ENCODE data around the gene PPARG. TPM values are rescaled to one million over a fixed set of nuclear protein-coding genes. Genes with fewer than 3 reads are reported as not detected.

The PPARG gene
- total and polyA plus RNA-seq, 2 of the 13 experiments (the other 11 are each of a cell fraction or from before 2014, with no cell fraction given), result 13.9 to 58.3 TPM

GRCh38 chr3:12339701-12340480 lies 51.0 kb downstream of the PPARG start:
- no peak for FAIRE-seq
- Histone ChIP-seq H3K4me3 (replicated peaks in 1 of 3; ENCODE audit: insufficient read depth in 1 of 3, low read depth in 2 of 3, low read length in 3 of 3) (no peak overlapping the region), H3K27ac (ENCODE audit: extremely low read length, insufficient read depth, low read length) (no peak overlapping the region), H4K20me1 (ENCODE audit: insufficient read depth, low read length) (no peaks in the 10 kb centered on the region), H3K9me3 (ENCODE audit: low read length) (no peaks in the 10 kb centered on the region), H3K79me2 (ENCODE audit: insufficient read depth, low read length) (peaks cover 3% of the 10 kb centered on the region), H3K36me3 (replicated peaks in 1 of 2; ENCODE audit: control insufficient read depth in 1 of 2, insufficient read depth in 2 of 2, low read length in 2 of 2) (no peaks in the 10 kb centered on the region; a peak in 1 of 5 replicates), H3K9ac (ENCODE audit: insufficient read depth, low read depth, low read length) (no peak overlapping the region), H3K27me3 (ENCODE audit: control insufficient read depth in 1 of 2, insufficient read depth in 2 of 2, low read length in 2 of 2) (no peaks in the 10 kb centered on the region), H3K4me1 (ENCODE audit: insufficient read depth, low read length) (no peaks in the 10 kb centered on the region), H3K4me2 (ENCODE audit: low read depth, low read length) (no peak overlapping the region), H2AFZ (ENCODE audit: low read length) (no peak overlapping the region)
- in situ Hi-C loops (cut with HindIII; ENCODE audit: extremely low pct_ligation_motif_present, low pct_unique_long_range_greater_than_20kb), result no loop called here
- CTCF ChIA-PET (ENCODE audit: low intra/inter-chr PET ratio, low total read pairs), result no interaction called here
- TF ChIP-seq DRAP1 (CRISPR knock-in tag; IDR thresholded peaks at IDR 0.05), result no peak
- TF ChIP-seq HDAC6 (IDR thresholded peaks at IDR 0.05; ENCODE audit: low read depth, low read length), result no peak
- no peak for TF ChIP-seq HNRNPUL1 (IDR thresholded peaks at IDR 0.05; ENCODE audit: low read depth, low read length)
- TF ChIP-seq CREB3 (CRISPR knock-in tag; IDR thresholded peaks at IDR 0.05), result no peak
- no peak for TF ChIP-seq ZNF83 (CRISPR knock-in tag; IDR thresholded peaks at IDR 0.05; ENCODE audit: borderline replicate concordance)
- TF ChIP-seq SPEN (CRISPR knock-in tag; IDR thresholded peaks at IDR 0.05; ENCODE audit: low read depth), result no peak
- no peak for TF ChIP-seq REL (CRISPR knock-in tag; conservative IDR thresholded peaks at IDR 0.05)
- no TSS peak for BruUV-seq (replicated peaks)
- no peak for ATAC-seq
- POLR2A ChIA-PET, result no interaction called here
- DNase-seq (ENCODE audit: low spot score), result no peak
- intact Hi-C loops (cut with micrococcal nuclease; ENCODE audit: unreplicated experiment), result no loop called here
- 98% methylated on average over 5 of the region's 5 CpGs for WGBS (ENCODE audit: low lambda C conversion rate)

All from HepG2 (cell line).